HepG2 (cell line): ENCODE data around the gene RBM26. TPM values are rescaled to one million over a fixed set of nuclear protein-coding genes. Genes with fewer than 3 reads are reported as not detected.

Experiments
- ATAC-seq: fragments of 200-7000 bp; cut with Tn5 transposase; 3 replicates; pipeline ENCODE4 v1.9.1; 2020; ENCODE audit warnings: mild to moderate bottlenecking, moderate library complexity
- BruUV-seq: library from RNA; stranded (reverse); fragments of 400-500 nt; replicated peaks from 2 replicates; lab custom pipeline; 2021; lab: Mats Ljungman, UMichigan
- CTCF ChIA-PET: fragments of 300-600 bp; formaldehyde crosslinking; extraction: SDS; loops from one replicate; lab custom pipeline; 2021; ENCODE audit warnings: low total read pairs, inconsistent platforms, low intra/inter-chr PET ratio; lab: Yijun Ruan, JAX
- POLR2A ChIA-PET: fragments of 350-600 bp; sonication (Branson Sonifier 250); formaldehyde crosslinking; loops from one replicate; lab custom pipeline; 2020; ENCODE audit warnings: antibody characterized with exemption, inconsistent platforms; lab: Yijun Ruan, JAX
- DNase-seq: peaks from one replicate; pipeline ENCODE4 v3.0.0-alpha.2; 2015; ENCODE audit warnings: low spot score
- FAIRE-seq: peaks from 3 replicates; lab custom pipeline; 2011; peaks lifted over from hg19 to GRCh38; lab: Jason Lieb, UNC
- H2AFZ ChIP-seq: one replicate; pipeline ENCODE4 v1.6.1; 2011; ENCODE audit warnings: low read length, inconsistent platforms
- H3K27ac ChIP-seq: fragments of 300-600 bp; 3 replicates; pipeline ENCODE4 v1.8.0; 2011; ENCODE audit warnings: mixed run types, mild to moderate bottlenecking, mixed read lengths, low read length, inconsistent platforms; ENCODE audit not compliant: insufficient read depth; ENCODE audit errors: extremely low read length
- H3K27me3 ChIP-seq, 2 experiments: fragments of 200-600 bp in 1 of 2; 2 replicates in 1 of 2; 3 replicates in 1 of 2; pipeline versions ENCODE4 v1.6.0 to v1.8.0; 2011; ENCODE audit warnings: low read length in 2 of 2, mild to moderate bottlenecking in 2 of 2, moderate library complexity in 2 of 2, inconsistent platforms in 1 of 2; ENCODE audit not compliant: insufficient read depth in 2 of 2, control insufficient read depth in 1 of 2
- H3K36me3 ChIP-seq, 2 experiments: fragments of 200-600 bp in 1 of 2; replicated peaks in 1 of 2; 2 replicates in 1 of 2; 3 replicates in 1 of 2; pipeline versions ENCODE4 v1.5.1 to v1.8.0; 2011; ENCODE audit warnings: low read length in 2 of 2, inconsistent platforms in 1 of 2; ENCODE audit not compliant: insufficient read depth in 2 of 2, control insufficient read depth in 1 of 2
- H3K4me1 ChIP-seq: 2 replicates; pipeline ENCODE4 v1.5.1; 2012; ENCODE audit warnings: low read length, inconsistent platforms; ENCODE audit not compliant: insufficient read depth
- H3K4me2 ChIP-seq: 2 replicates; pipeline ENCODE4 v1.6.0; 2011; ENCODE audit warnings: low read depth, low read length, inconsistent platforms
- H3K4me3 ChIP-seq, 3 experiments: fragments of 200-600 bp in 1 of 3; sonication (generic), shearing (Covaris generic) in 1 of 3; replicated peaks in 1 of 3; 2 replicates each; pipeline ENCODE4 v1.5.1; 2011 to 2016; ENCODE audit warnings: low read length in 3 of 3, inconsistent platforms in 2 of 3, low read depth in 2 of 3, mild to moderate bottlenecking in 2 of 3, control low read depth in 1 of 3, mixed read lengths in 1 of 3; ENCODE audit not compliant: insufficient read depth in 1 of 3
- H3K79me2 ChIP-seq: one replicate; pipeline ENCODE4 v1.6.1; 2011; ENCODE audit warnings: low read length, inconsistent platforms; ENCODE audit not compliant: insufficient read depth
- H3K9ac ChIP-seq: 2 replicates; pipeline ENCODE4 v1.6.0; 2011; ENCODE audit warnings: mild to moderate bottlenecking, low read depth, low read length, inconsistent platforms; ENCODE audit not compliant: insufficient read depth
- H3K9me3 ChIP-seq: 2 replicates; pipeline ENCODE4 v1.5.1; 2012; ENCODE audit warnings: mild to moderate bottlenecking, low read length
- H4K20me1 ChIP-seq: 2 replicates; pipeline ENCODE4 v1.6.0; 2011; ENCODE audit warnings: inconsistent platforms, mild to moderate bottlenecking, low read length, moderate library complexity; ENCODE audit not compliant: insufficient read depth
- CENPX ChIP-seq: sonication (generic); formaldehyde crosslinking; IDR thresholded peaks from 2 replicates; pipeline ENCODE4 v1.9.0; 2021; ENCODE audit warnings: mild to moderate bottlenecking, missing genetic modification reagents, moderate library complexity
- DNMT1 ChIP-seq: sonication (generic); formaldehyde crosslinking; IDR thresholded peaks from 2 replicates; pipeline ENCODE4 v1.5.1; 2020; ENCODE audit warnings: mild to moderate bottlenecking, missing genetic modification reagents
- HCFC1 ChIP-seq: fragments of 150-350 bp; IDR thresholded peaks from 2 replicates; pipeline ENCODE4 v1.6.1; 2014; ENCODE audit warnings: low read depth, low read length
- IKZF4 ChIP-seq: sonication (generic); formaldehyde crosslinking; IDR thresholded peaks from 2 replicates; pipeline ENCODE4 v1.5.1; 2020; ENCODE audit warnings: borderline replicate concordance, mild to moderate bottlenecking, low read depth, missing genetic modification reagents; ENCODE audit errors: not compliant biosample characterization
- JARID2 ChIP-seq: sonication (generic); formaldehyde crosslinking; IDR thresholded peaks from 2 replicates; pipeline ENCODE4 v1.8.1; 2023; ENCODE audit warnings: missing genetic modification reagents, inconsistent platforms; ENCODE audit not compliant: insufficient replicate concordance
- KAT2B ChIP-seq: fragments of 150-350 bp; IDR thresholded peaks from 2 replicates; pipeline ENCODE4 v1.6.1; 2014; ENCODE audit warnings: low read depth, low read length, borderline replicate concordance
- MBD4 ChIP-seq: IDR thresholded peaks from 2 replicates; pipeline ENCODE4 v1.6.1; 2012; ENCODE audit warnings: low read length, inconsistent platforms, borderline replicate concordance
- NR2F6 ChIP-seq, 2 experiments: IDR thresholded peaks; 2 replicates each; pipeline ENCODE4 v1.6.1; 2016; ENCODE audit warnings: antibody characterized with exemption in 1 of 2, mild to moderate bottlenecking in 1 of 2
- RFXAP ChIP-seq: sonication (generic); formaldehyde crosslinking; IDR thresholded peaks from 2 replicates; pipeline ENCODE4 v1.4.0; 2020; ENCODE audit warnings: missing genetic modification reagents, borderline replicate concordance
- SMC3 ChIP-seq: IDR thresholded peaks from 2 replicates; pipeline ENCODE4 v1.6.1; 2011; ENCODE audit warnings: low read length, improper control_type of control experiment
- SP4 ChIP-seq: sonication (generic); formaldehyde crosslinking; IDR thresholded peaks from 2 replicates; pipeline ENCODE4 v1.8.1; 2023; ENCODE audit warnings: mild to moderate bottlenecking, missing genetic modification reagents
- ZNF572 ChIP-seq: sonication (generic); formaldehyde crosslinking; IDR thresholded peaks from 2 replicates; pipeline ENCODE4 v1.5.1; 2020; ENCODE audit warnings: mild to moderate bottlenecking, missing genetic modification reagents
- ZSCAN20 ChIP-seq: sonication (generic); formaldehyde crosslinking; IDR thresholded peaks from 2 replicates; pipeline ENCODE4 v1.4.0; 2020; ENCODE audit warnings: missing genetic modification reagents, mild to moderate bottlenecking, borderline replicate concordance
- WGBS: methylation state at CpG from one replicate; pipeline ENCODE4 v1.1.6; 2017; ENCODE audit warnings: low lambda C conversion rate; 5-methylcytosine and 5-hydroxymethylcytosine counted together
- in situ Hi-C: cut with HindIII; loops from 2 replicates; pipeline ENCODE4 v1.10.0; 2017; ENCODE audit warnings: low pct_unique_long_range_greater_than_20kb; ENCODE audit not compliant: extremely low pct_ligation_motif_present
- intact Hi-C: fragments of 100-400 bp; cut with micrococcal nuclease; formaldehyde crosslinking; loops from one replicate; pipeline ENCODE4 v1.10.0; 2022; ENCODE audit not compliant: unreplicated experiment
- polyA plus RNA-seq, 8 experiments: library from polyadenylated mRNA; depleted of rRNA in 3 of 8; stranded (reverse) in 7 of 8; unstranded in 1 of 8; fragments of >200 nt; fragmentation: Illumina TruSeq in 4 of 8; extraction: Trizol in 4 of 8; gene quantifications; 2 replicates each; pipeline versions ENCODE4 v1.2.1 to v1.2.3, GENCODE V29; 2011 to 2016; ENCODE audit warnings: low read depth in 4 of 8, missing spikeins in 1 of 8, mixed read lengths in 1 of 8; ENCODE audit not compliant: insufficient read depth in 1 of 8
- total RNA-seq, 5 experiments: library from RNA; depleted of rRNA; stranded (reverse); fragments of >200 nt; fragmentation: Illumina TruSeq; extraction: Trizol; gene quantifications; 2 replicates each; pipeline ENCODE4 v1.2.3, GENCODE V29; 2016; ENCODE audit warnings: low read depth in 1 of 5
- TF ChIP-seq, protein P1 (sequence below): sonication (generic); formaldehyde crosslinking; IDR thresholded peaks from 2 replicates; pipeline ENCODE4 v1.8.1; 2023; ENCODE audit warnings: mild to moderate bottlenecking, missing genetic modification reagents
- TF ChIP-seq, protein P2 (sequence below): sonication (generic); formaldehyde crosslinking; conservative IDR thresholded peaks from 2 replicates; pipeline ENCODE4 v1.8.0; 2022; ENCODE audit warnings: mild to moderate bottlenecking, moderate library complexity, missing genetic modification reagents

The RBM26 gene
- total and polyA plus RNA-seq, 2 of the 13 experiments (the other 11 are each of a cell fraction or from before 2014, with no cell fraction given), result 19.4 to 34.4 TPM

DNA sequence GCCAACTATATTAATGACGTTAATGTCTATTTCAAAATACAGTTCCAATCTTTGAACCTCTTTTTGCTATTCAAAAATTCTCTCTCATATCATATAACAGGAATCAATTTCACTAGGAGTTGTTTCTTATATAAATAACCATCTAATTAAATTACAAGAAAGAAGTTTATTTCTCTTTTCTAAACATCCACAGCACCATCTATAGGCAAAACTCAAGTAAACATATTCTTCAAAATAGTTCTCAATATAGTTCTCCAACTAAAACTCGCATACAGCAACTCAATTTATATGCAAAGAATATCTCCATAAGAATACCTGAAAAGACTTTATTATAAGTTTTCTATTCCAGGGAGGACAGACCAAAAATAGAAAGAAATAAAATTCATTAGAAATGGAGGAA is 65.6 kb downstream of the RBM26 start:
- in situ Hi-C loops, result no loop called here
- Histone ChIP-seq H3K4me2 (no peak overlapping the region), H3K9me3 (no peaks in the 10 kb centered on the region), H4K20me1 (no peaks in the 10 kb centered on the region; the same call in 1 of the 2 replicates), H3K27me3 (no peaks in the 10 kb centered on the region), H2AFZ (no peak overlapping the region), H3K4me1 (no peaks in the 10 kb centered on the region), H3K27ac (no peak overlapping the region), H3K36me3 (peaks cover 6 to 74% of the 10 kb centered on the region in 2 experiments), H3K9ac (no peak overlapping the region), H3K4me3 (no peak overlapping the region), H3K79me2 (no peaks in the 10 kb centered on the region)
- POLR2A ChIA-PET, result no interaction called here
- CTCF ChIA-PET, result no interaction called here
- TF ChIP-seq, protein P1, sequence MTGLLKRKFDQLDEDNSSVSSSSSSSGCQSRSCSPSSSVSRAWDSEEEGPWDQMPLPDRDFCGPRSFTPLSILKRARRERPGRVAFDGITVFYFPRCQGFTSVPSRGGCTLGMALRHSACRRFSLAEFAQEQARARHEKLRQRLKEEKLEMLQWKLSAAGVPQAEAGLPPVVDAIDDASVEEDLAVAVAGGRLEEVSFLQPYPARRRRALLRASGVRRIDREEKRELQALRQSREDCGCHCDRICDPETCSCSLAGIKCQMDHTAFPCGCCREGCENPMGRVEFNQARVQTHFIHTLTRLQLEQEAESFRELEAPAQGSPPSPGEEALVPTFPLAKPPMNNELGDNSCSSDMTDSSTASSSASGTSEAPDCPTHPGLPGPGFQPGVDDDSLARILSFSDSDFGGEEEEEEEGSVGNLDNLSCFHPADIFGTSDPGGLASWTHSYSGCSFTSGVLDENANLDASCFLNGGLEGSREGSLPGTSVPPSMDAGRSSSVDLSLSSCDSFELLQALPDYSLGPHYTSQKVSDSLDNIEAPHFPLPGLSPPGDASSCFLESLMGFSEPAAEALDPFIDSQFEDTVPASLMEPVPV (CRISPR knock-in tag), result no peak
- TF ChIP-seq SP4 (no peak), CENPX (no peak), ZNF572 (no peak), IKZF4 (CRISPR knock-in tag) (no peak), RFXAP (CRISPR knock-in tag) (no peak), MBD4 (no peak), DNMT1 (CRISPR knock-in tag) (no peak), JARID2 (CRISPR knock-in tag) (no peak), SMC3 (no peak), HCFC1 (no peak), ZSCAN20 (CRISPR knock-in tag) (no peak), KAT2B (no peak), NR2F6 (IDR thresholded peaks at IDR 0.05) (no peak), NR2F6 (CRISPR knock-in tag; IDR thresholded peaks at IDR 0.05) (no peak)
- TF ChIP-seq, protein P2, sequence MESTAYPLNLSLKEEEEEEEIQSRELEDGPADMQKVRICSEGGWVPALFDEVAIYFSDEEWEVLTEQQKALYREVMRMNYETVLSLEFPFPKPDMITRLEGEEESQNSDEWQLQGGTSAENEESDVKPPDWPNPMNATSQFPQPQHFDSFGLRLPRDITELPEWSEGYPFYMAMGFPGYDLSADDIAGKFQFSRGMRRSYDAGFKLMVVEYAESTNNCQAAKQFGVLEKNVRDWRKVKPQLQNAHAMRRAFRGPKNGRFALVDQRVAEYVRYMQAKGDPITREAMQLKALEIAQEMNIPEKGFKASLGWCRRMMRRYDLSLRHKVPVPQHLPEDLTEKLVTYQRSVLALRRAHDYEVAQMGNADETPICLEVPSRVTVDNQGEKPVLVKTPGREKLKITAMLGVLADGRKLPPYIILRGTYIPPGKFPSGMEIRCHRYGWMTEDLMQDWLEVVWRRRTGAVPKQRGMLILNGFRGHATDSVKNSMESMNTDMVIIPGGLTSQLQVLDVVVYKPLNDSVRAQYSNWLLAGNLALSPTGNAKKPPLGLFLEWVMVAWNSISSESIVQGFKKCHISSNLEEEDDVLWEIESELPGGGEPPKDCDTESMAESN (CRISPR knock-in tag), result no peak
- DNase-seq, result no peak
- BruUV-seq, result no TSS peak
- no peak for ATAC-seq
- intact Hi-C loops, result no loop called here
- WGBS, result 98% methylated on average over 2 of the region's 2 CpGs
- FAIRE-seq, result no peak
